ENCODE data around the gene FBXO24.

DNA sequence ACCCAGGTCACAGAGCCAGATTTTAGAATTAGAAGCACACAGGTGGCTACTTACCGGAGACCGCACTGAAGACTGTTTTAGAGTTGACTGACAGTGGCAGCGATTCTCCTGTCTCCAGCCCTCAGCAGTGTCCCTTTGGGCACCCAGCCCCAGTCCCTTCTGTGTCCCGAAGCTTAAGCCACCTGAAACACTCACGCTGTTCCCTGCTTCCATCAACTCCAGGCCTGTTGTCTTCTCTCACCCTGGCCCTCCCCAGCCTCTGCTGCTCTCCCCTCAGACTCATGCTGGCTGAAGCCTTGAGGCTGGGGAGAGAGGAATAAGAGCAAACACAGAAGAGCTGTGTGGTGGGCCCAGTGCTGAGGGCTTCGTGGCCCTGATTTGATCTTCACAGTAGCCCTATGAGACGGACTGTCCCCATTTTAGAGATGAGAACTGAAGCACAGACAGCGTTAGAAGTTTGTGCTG lies 23.0 kb upstream of the FBXO24 start:
- TF ChIP-seq EZH2 (IDR thresholded peaks at IDR 0.05; ENCODE audit: insufficient read depth, low read length): no peak
- TF ChIP-seq, protein P1, sequence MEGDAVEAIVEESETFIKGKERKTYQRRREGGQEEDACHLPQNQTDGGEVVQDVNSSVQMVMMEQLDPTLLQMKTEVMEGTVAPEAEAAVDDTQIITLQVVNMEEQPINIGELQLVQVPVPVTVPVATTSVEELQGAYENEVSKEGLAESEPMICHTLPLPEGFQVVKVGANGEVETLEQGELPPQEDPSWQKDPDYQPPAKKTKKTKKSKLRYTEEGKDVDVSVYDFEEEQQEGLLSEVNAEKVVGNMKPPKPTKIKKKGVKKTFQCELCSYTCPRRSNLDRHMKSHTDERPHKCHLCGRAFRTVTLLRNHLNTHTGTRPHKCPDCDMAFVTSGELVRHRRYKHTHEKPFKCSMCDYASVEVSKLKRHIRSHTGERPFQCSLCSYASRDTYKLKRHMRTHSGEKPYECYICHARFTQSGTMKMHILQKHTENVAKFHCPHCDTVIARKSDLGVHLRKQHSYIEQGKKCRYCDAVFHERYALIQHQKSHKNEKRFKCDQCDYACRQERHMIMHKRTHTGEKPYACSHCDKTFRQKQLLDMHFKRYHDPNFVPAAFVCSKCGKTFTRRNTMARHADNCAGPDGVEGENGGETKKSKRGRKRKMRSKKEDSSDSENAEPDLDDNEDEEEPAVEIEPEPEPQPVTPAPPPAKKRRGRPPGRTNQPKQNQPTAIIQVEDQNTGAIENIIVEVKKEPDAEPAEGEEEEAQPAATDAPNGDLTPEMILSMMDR (IDR thresholded peaks at IDR 0.05; ENCODE audit: insufficient read depth, low read depth, low read length): no peak
